NOMO-1 treated with DMSO at 0.1 percent for 48 hours (cell line): Measurements from ENCODE around the gene BPIFA3.

Experiments used
- DNase-seq: peaks from one replicate; lab custom pipeline; 2025; ENCODE audit not compliant: unreplicated experiment; lab: John Stamatoyannopoulos, UW

Gene BPIFA3

DNA sequence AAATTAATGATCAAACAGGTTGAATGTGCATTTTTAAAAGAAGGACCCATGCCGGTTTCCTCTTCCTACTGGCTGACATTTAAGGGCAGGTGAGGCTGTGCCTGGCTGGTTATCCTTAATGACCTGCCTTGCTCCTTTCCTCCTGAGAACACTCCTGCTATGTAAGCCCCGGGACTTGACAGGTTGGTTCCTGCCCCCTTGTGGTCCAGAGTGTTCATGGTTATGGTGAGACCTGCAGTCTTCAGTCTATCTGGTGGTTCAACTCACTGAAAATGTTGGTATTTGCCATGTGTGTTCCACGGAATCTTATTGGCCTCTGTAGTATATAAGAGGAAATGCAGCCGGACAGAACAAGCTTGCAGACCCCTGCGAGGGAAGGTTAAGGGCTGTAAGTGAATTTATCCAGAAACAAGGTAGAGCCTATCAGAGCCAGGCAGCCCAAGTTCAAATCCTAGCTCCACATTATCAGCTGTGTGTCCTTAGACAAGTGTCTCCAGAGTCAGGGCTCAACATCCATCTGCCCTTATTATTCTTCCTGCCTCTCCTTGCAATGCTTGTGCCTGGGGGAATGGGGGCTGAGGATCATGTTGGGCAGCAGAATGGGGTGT, 5.2 kb upstream of the BPIFA3 start:
- DNase-seq = no peak

DNA sequence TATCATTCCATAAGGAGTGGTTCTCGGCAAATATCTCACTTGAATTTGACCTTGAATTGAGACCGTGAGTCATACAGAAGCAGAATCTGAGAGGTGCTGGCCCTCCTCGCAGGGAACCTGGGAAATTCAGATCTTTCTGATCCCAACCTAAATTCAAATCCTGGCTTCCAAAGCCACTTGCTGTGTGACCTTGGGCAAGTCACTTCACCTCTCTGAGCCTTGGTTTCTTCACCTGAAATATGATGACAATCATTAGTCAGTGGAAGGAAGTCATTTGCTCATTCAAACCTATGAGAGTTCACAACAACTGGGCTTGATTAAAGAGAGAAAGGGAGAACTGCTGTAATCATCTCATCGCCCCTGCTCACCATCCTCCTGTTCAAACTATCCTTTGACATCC, 7.2 kb downstream of the BPIFA3 start:
- DNase-seq = no peak

DNA sequence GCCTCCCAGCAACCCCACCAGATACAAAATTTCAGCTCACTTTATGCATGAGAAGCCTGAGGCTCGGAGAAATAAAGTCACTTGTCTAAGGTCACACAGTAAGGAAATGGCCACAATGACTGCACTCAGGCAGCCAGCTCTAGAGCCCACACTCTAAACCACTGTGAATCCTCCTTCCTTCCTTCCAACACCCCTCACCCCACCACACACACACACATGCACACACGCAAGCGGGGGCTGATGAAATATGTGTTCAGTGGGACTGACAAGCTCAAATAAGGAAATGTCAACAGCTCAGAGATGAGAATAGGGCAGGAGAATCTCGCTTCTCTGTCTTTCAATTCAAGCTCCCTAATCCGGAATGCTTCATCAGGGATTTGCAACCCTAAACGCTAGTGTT, 12.7 kb downstream of the BPIFA3 start:
- DNase-seq = peak; percentile 34

DNA sequence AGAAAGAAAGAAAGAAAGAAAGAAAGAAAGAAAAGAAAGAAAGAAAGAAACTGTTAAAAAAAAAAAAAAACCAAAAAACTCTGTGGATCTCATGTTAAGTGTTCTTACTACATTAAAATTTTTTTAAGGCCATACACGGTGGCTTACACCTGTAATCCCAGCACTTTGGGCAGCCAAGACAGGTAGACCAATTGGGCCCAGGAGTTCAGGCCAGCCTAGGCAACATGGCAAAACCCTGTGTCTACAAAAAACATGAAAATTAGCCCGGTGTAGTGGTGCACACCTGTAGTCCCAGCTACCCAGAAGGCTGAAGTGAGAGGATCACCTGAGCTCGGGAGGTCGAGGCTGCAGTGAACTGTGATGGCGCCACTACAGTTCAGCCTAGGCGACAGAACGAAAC, 14.1 kb downstream of the BPIFA3 start:
- DNase-seq = no peak

DNA sequence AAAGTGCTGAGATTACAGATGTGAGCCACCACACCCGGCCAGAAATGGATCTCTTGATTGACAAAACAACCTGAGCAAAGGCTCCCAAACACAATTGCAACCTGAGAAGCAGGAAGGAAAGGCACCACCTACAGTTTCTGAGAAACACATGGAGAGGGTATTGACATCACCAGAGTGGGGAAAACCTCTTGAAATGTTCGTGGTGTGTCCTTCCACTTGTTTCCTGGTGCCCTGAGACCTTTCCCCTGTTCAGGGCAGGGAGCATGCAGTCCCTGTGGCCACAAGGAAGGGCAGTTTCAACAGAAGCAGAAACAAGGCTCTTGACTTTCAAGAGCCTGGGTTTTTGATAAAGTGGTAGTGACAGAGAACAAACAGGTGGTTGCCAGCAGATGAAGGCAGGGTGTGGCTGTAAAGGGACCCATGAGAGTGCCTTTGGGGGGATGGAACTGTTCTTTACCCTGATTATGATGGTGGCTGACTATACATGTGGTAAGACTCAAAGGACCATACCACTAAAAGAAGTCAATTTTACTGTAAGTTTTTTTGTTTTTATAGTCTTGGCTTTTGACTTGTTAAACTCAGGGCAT, 15.4 kb downstream of the BPIFA3 start:
- DNase-seq = no peak

DNA sequence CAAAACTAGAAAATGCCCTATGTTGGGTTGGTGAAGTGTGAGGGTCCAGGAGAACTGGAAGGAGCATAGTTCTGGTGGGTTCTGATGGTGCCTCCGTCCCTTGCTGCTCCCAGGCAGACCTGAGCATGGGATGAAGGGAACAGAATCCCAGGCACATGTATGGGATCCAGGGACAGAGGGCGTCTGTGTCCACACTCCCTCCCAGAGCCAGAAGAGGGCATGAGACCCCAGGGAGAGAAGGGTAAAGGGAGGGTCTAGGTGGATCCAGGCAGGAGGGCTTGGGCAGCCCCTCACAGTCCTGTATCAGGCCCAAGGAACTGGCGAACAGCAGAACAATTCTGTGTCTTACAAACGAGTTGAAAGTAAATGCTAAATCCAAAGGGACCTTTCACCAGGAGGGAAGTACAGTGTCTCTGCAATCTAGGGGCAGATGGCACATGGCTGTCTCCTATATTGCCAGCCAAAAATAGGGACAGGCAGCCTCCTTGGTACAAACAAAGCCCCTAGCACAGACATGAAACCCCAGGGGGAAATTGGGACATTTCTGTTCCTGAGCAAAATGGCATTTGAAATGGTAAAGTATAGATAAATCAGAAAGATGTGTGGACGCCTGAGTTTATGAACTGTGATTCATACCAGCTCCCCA, 16.1 kb downstream of the BPIFA3 start:
- no peak for DNase-seq

DNA sequence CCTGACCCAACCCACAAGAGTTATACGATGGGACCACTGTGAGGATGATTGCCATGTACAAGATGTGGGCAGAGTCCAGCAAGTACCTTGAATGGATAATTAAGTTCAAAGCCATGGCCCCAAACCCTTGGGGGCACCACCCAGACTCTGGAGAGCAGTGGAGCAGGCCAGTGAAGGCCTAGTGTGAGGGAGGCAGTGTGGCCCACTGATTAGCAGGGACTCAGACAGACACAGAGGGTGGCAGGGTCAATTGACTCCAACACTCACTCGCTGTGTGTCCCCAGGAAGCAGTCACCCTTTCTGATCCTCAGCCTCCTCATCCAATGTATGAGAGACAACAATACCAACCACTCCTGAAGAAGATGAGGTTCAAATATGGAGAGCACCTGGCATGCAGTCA, 16.9 kb downstream of the BPIFA3 start:
- no peak for DNase-seq

DNA sequence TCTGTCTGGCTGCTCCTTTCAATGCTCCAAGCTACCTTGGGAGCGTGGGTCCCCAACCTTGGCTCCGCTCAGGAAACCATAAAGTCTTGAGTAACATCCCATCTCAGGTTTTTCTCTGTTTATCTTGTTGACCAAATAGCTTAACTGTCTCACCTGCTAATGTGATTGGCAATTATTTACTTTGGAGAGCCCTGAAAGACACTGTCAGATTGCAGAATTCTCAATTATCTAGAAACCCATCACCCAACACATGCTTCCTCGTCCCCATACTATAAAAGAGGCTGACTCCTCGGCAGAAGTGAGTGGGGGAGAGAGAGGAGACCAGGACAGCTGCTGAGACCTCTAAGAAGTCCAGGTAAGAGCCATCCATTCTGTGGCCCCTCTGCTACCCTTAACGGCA, 18.5 kb downstream of the BPIFA3 start, which contains the start of gene BPIFA1:
Gene BPIFA1 (plus strand): TSS at position 301 of the 400 bp plus-strand sequence. CDS start 1,716 bp downstream, outside the sequence.
- no peak for DNase-seq

DNA sequence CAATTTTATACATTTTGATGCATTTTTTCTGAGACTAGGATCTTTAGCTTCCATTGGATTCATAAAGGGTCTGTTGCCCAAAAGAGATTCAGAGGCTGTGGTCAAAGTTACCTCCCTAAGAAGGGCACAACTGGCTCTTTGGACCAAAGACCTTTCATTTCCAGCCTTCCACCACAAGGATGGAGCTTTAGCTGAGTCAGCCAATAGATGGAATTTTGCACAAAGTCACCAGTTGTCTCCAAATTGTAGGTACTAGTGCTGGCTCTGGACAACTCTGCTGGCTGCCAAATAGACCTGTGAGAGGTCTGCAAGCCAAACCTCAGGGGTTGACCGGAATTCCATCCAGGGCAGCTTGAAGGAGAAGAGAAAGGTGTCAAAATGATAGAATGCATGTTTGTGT, 19.2 kb downstream of the BPIFA3 start:
- no peak for DNase-seq

DNA sequence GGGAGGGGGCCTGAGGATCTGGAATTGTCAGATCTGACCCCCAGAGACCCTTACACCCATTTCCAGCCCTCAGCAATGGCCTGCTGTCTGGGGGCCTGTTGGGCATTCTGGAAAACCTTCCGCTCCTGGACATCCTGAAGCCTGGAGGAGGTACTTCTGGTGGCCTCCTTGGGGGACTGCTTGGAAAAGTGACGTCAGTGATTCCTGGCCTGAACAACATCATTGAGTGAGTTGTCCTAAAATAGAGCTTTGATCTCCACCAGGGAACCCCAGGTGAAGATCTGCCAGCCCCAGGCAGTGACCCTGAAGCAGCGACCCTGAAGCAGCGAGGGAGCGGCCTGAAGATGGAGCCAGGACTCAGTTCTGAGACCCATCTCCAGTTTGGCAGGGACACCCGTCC, 20.8 kb downstream of the BPIFA3 start:
- no peak for DNase-seq

DNA sequence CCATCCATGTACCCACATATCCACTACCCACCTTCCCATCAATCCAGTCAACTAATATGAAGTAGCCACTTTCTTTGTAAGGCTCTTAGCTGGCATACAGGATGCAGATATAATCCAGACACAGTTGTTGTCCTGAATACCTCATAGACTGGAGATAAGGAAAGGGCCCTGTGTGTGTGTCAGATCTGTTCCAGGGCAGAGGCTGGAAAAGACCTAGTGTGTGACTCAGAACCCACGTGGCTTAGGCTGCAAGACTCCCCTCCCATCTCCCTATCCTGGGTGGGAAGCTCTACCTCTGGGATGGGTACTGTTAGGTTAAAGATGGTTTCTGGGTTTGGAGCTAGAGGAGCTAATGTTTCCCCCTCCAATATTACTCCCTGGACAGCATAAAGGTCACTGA, 22.3 kb downstream of the BPIFA3 start:
- no peak for DNase-seq

DNA sequence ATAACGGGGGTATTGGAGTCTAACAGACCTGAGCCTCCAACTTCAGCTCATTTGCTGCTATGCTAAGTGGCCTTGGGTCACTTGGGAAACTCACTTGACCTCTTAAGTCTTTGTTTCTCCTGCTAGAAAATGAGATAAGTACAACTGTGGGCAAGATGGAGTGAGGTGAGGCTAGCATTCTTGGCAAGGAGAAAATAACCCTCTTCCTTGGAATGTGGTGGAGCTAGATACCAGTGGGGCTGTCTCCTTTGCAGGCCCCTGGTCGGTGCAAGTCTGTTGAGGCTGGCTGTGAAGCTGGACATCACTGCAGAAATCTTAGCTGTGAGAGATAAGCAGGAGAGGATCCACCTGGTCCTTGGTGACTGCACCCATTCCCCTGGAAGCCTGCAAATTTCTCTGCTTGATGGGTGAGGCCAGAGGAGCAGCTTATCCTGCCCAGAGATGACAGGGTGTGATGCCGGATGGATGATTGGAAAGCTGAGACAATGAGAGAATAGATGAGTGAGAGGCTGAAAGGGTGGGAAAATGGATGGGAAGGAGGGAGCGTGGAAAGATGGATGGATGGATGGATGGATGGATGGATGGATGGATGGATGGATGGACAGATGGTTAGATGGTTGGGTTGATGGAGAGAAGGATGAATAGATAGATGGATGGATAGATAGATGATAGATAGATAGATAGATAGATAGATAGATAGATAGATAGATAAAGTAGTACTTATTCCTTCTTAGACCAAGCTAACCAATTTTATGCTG, 23.0 kb downstream of the BPIFA3 start:
- DNase-seq = no peak

DNA sequence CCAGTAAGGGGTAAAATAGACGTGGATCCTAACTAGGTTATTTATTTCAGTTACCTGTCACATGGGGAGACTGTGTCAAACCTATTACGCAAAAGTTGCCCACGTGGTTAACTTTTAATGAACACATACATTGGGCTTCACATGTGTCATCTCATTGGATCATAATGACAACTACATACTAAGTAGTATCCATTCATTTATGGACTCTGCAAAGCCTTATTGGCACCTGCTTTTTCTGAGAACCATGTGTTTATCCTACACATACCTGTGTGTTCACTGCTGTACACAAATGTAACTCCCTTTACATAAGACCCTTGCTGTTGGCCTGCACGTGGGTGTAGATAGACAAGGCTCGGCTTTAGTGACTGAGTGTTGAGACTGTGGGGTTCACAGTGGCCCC, 23.8 kb downstream of the BPIFA3 start:
- DNase-seq = no peak

DNA sequence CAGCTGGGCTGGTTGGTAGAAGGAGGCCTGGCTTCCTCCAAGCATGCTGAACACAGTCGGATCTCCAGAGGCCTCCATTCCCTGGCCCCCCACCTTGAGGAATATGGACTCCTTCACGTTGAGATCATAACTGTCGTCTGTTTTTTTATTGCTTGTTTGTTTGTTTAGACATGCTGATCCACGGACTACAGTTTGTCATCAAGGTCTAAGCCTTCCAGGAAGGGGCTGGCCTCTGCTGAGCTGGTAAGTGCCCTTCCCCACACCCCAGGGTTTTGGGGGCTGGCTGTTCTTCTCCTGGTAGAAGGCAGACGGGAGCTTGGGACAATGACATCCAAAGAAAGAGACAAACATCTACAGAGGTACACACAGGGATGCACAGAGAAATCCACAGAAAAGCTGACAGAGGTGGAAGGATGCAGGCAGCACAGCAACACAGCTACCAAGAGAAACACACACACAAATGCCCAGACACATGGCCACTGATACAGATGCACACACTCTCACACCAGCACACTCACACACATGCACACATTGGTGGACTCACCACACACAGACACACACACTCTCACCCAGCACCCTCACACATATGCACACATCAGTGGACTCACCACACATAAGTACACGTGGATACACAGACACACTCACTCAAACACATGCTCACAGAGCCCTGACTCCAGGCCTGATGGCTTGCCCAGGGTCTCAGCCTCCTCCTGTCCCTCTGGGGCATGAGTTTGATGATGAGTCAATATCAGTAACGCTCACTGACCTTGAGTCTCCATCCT, 25.4 kb downstream of the BPIFA3 start:
- DNase-seq = no peak

DNA sequence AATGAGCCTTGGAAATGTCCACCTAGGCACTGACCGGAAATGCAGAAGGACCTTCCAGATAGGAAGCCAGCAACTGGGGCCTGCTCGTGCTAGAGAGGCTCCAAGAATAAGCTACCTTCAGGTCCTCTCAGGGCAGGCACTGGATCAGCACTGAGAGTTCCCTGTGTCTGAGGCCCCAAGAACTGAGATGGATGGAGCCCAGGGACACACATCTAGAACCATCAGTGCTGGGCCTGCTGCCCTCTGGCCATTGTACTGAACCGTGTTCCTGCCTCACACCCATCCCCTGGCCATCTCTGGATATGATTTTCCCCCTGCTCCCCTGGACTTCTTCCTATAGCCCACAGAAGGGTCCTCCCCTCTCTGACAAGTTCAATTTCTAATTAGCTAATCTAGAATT, 28.9 kb downstream of the BPIFA3 start:
- no peak for DNase-seq

DNA sequence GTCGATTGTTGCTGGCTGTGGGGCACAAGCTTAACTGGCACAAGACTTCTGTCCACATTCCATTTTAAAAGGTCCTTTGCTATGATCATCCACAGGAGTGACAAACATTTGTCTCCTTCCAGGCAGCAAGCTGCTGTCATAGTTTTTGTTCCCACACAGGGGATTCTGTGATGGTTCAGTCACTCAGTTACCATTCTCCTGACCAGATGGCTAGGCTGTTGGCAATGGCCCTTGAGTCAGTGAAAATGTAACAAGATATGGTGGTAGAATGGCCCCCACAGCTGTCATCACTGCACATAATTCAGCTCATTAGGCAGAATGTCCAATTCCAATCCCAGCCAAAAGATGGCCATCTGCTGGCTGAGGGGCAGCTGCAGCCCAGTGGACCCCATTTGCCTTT, 32.3 kb downstream of the BPIFA3 start:
- no peak for DNase-seq

DNA sequence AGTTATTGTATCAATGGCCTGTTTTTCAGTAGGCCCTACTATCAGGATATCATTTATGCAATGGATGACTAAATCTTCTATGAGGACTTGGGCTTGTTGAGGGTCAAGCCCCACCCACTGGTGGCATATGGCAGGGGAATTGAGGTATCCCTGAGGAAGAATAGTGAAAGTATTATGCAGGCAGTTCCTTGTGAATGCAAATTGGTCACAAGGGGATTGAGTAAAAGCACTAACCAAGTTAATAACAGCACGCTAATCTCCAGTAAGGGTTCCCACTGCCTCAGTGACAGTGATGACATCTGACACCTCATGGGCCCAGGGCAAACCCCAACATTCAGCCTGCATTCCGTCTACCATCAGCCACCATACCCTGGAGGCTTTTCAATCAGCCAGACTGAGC, 33.5 kb downstream of the BPIFA3 start:
- no peak for DNase-seq

DNA sequence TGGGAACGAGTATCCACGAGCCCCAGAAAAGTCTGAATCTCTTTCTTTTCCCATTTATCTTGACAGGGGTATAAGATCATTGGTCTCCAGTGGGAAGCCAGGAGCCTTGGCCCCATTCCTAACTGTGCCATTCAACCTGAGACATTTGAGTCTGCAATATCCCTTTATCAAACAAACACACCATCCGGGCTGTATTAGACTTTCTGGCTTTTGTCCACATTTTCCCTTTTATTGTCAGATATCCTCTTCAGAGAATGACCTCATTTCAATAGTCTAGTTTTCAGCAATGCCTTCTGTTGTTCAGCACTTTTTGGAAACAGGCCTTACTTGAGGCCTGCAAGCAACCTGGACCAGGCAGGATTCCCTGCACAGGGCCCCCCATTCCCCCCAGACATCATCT, 34.3 kb downstream of the BPIFA3 start:
- DNase-seq = no peak

DNA sequence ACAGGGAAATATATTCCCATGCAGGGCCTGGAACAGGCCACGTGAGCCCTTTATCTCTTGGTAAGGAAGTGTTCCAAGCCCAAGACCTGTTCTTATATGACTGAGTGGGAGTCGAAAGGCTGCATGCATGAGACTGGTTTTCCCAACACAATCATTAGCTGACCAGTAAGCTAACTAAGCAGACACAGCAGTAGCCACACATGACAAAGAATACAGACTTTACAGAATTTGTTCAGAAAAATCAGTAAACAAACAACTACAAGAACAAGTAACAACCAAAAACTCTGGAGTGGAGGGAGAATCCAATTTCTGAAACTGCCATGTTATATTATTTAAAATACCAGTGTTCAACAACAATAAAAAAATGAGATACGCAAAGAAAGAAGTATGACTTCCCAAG, 35.3 kb downstream of the BPIFA3 start:
- DNase-seq = no peak

DNA sequence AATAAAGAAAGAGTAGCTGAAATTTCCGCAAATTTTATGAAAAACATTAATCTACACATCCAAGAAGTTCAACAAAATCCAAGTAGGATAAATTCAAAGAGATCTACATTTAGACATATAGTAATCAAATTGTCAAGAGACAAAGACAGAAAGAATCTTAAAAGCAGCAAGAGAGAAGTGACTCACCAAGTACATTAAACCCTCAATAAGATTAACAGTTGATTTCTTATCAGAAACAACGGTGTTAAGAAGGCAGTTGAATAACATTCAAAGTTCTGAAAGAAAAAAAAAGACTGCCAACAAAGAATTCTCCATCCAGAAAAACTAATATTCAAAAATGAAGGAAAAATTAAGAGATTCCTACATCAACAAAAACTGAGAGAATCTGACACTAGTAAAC, 37.9 kb downstream of the BPIFA3 start:
- DNase-seq = no peak

DNA sequence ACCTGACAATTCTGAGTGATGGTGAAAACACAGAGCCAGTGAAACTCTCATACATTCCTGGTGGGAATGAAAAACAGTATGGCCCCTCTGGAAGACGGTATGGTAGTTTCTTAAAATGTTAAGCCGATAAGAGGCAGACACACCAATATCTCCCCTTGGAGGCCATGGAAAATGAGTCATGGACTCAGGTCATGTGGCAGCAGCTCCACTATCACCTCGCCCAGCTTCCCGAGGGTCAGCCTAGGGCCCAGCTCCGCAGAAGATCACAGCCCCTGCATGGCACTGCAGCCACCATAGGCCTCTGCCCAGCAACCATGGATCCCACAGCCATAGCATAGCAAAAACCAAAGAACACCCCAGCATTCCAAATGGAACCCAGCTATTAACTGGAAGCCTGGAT, 40.1 kb downstream of the BPIFA3 start:
- DNase-seq = no peak
